GM18507 (cell line): Measurements from ENCODE around the gene VIPR2.

ENCODE experiments used
- DNase-seq: peaks from one replicate; pipeline ENCODE4 v3.0.0; 2011; ENCODE audit warnings: low read depth; ENCODE audit not compliant: insufficient read length; ENCODE audit errors: extremely low spot score
- FAIRE-seq: peaks from 2 replicates; lab custom pipeline; 2011; peaks lifted over from hg19 to GRCh38; lab: Jason Lieb, UNC

VIPR2 gene

DNA sequence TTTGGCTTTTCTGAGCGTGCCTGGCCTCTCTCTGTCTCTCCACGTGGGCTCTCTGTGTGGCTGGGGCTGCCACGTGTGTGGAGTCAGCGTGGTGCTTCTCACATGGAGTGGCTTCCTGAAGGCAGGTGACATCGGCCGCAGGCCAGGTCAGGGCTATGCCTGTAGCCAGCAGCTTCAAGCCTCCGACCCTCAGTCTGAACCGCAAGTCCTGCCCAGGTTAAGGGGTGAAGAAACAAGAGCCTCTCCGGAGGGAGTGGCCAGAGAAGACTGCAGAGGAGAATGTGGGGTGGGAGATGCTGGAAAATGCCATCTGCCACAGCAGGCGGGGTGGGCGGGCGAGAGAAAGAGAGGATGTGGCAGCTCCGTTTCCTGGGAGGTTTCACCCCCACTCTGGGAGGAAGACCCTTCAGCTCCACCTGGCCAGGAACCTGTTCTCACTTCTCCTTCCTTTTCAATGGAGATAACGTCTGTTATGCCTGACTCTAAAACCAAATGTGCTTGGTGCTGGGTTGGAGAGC is 14.3 kb upstream of the VIPR2 start:
- no peak for FAIRE-seq
- no peak for DNase-seq

DNA sequence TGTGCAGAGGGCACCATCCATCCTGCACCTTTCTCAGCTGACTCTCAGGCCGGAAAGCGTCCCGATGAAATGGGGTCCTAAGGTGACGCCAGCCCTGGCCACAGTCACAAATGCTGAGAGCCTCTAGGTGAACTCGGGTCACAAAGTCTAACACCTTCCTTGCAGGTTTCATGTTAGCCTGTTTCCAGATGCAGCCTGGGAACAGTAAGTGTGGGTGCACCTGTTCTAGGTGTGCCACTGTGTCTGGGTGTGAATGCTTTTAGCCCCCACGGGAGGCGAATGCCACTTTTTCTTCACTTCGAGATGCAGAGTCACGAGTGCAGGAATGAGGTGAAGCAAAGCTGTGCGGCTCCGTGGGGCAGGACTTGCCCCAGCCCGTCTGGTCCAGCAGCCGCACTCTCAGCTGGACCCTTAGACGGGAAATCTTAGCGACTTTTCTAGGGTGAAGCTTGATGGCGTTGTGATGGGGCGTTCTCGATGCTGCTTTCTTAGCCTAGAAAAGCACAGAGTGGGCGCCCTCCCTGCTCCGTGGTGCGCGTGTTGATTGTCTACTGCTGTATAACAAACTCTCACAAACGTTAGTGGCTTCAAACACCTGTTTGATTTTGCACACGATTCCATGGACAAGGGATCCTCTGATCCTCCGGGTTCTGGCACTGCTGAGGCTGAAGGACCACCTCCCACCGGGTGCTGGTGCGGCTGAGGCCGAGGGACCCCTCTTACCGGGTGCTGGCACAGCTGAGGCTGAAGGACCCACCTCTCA is 13.6 kb upstream of the VIPR2 start:
- no peak for DNase-seq
- no peak for FAIRE-seq

DNA sequence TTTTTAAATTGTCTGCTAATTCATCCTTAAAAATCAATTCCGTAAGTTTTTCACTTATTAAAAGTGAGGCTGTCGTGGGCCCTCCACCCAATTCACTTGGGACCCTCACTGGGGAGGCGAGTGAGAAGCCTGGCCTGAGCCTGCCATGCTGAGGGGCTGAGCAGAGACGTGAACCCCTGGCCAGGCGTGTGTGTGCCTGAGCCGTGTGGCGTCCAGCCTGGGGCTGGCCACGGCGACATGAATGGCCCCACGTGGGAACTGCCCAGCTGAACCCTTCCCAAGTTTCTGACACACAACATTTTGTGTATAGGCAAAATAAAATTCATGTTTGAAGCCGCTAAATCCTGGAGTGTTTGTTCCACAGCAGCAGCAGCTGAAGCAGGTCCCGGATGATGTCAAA is 13.0 kb upstream of the VIPR2 start:
- FAIRE-seq (no peak), DNase-seq (no peak)

DNA sequence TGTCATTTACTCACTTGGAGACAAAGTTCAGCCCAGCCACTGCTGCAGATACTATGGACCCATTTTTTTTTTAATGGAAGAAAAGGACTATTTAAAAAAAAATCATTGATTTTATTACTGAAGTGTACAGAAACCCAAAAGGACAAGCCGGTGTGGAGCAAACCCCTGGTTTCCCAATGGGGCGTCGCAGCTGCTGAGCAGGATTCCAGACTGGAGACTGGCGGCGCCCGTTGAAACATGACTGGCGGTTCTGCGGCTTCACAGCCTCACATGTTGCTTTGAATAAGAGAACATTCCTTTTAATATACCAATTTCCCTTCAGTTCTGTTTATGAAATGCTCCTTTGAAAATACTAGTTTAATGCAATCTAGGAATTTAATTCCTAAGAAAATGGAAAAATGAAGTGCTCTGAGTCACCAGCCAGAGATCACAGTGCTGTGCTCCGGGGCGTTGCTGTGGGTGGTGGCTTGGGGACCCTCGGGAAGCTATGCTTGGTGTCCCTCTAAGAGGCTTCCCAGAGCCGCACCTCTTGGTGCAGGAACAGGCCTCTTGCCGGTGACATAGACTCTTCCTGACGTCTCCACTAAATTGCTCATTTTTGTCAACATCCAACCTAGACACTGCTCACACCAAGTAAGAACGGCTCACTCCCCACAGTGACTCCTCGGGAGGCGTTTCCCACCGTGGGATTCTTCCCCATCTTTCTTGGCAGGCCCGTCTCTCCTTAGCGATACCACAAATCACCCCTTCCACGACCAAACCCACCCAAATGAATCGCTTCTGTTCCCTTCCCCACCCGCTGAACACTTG is 12.0 kb upstream of the VIPR2 start:
- DNase-seq (no peak), FAIRE-seq (no peak)

DNA sequence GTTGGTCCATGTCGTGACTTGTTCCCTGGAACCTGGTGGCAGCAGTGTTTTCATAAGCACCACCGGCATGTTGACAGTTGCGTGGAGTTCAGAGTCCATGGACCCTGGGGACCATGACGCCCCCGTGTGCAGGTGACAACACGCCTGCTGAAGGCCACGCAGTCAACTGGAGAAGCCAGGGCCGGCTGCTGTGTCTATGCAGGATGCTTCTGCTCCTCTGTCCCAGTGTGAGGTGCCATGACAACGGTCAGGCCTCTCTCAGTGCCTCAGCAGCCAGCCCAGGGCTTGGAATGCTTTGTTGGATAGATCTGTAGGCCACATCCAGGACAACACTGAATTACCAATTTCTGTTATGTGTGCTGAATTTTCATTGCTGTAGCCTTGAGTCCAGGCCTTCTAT is 10.7 kb upstream of the VIPR2 start:
- no peak for DNase-seq
- no peak for FAIRE-seq

DNA sequence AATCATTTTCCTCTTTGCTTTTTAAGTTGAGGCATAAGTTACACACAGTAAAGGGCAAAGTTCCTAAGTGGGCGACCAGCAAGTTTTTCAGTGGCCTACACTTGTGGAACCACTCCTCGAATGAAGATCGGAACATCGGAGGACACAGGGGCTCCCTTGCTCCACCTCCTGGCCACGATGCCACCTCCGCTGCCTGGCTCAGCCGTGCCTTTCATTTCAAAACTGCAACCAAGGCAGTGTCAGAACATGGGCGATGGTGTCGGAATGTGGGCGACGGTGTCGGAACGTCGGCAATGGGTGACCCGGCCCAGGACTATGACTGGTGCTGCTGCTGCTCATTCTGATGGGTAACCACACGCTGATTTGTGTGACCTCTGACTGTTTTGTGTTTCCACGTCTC is 9.6 kb upstream of the VIPR2 start:
- no peak for FAIRE-seq
- no peak for DNase-seq

DNA sequence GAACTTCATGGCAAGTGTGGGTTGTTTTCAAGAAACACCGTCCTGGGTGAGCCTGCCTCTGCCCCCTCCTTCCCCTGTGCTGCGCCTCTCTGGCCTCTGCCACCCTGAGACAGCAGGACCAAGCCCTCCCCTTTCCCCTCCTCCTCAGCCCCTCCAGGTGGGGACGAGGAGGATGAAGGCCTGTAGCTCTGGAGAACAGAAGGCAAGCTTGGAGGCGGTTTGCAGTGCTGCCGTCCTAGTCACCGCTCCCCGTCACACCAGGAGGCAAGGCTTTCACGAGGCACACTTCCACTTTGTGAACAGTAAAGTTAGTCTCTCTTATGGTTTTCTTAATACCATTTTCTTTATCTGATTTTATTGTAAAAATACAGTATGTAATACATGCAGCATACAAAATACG is 8.8 kb upstream of the VIPR2 start:
- FAIRE-seq (no peak), DNase-seq (no peak)

DNA sequence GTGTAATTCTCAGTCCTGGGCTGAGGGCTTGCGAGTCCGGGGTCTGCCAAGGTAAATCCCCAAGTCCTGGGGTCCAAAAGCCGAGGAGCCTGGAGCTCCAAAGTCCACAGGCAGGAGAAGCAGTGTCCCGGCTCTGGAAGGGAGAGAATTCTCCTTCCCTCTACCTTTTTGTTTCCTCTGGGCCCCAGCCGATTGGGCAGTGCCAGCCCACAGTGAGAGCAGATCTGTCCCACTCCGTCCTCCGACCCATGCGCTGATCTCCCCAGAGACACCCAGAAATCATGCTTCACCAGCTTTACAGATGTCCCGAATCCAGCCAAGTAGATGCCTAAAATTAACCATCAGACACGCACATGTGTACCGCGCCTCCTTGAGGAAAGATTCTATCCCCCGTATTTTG is 8.1 kb upstream of the VIPR2 start:
- FAIRE-seq, result no peak
- no peak for DNase-seq

DNA sequence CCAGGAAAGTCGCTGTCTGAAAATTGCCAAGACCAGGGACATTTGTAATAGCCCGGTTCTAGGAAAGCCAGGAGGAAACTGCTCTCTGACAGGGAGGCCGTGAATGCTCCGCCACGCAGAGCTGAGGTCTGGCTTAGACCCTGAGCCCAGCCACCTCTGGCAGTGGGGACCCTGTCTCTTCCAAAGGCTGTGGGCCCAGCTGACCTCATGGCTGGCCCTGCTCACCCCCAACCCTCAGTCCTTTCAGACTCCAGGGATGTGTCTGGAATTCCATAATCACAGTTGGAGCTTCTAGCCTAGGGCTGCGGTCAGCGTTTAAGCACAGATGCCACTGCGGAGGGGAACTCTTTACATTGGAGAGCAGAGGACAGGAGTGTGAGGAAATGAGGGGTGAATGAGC is 6.6 kb upstream of the VIPR2 start:
- FAIRE-seq (no peak), DNase-seq (no peak)

DNA sequence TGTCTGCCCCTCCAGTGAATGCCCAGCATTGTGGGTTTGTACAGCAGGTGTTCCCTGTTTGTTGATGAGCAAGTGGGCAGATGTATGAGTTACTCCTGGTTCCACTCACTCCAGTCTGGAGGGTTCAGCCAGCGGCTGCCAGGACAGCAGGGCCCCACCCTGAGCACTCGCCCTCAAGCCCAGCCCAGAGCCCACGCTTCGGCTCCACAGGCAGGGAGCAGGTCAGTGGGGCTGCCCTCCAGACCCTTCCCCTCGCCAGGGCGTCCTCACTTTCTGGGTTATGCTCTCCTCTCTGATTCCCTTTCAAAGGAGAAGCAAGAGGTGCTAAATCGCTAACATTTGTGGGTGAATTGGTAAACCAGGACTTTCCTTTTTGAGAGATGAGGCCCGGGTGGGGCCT is 4.8 kb upstream of the VIPR2 start:
- no peak for DNase-seq
- FAIRE-seq, result no peak

DNA sequence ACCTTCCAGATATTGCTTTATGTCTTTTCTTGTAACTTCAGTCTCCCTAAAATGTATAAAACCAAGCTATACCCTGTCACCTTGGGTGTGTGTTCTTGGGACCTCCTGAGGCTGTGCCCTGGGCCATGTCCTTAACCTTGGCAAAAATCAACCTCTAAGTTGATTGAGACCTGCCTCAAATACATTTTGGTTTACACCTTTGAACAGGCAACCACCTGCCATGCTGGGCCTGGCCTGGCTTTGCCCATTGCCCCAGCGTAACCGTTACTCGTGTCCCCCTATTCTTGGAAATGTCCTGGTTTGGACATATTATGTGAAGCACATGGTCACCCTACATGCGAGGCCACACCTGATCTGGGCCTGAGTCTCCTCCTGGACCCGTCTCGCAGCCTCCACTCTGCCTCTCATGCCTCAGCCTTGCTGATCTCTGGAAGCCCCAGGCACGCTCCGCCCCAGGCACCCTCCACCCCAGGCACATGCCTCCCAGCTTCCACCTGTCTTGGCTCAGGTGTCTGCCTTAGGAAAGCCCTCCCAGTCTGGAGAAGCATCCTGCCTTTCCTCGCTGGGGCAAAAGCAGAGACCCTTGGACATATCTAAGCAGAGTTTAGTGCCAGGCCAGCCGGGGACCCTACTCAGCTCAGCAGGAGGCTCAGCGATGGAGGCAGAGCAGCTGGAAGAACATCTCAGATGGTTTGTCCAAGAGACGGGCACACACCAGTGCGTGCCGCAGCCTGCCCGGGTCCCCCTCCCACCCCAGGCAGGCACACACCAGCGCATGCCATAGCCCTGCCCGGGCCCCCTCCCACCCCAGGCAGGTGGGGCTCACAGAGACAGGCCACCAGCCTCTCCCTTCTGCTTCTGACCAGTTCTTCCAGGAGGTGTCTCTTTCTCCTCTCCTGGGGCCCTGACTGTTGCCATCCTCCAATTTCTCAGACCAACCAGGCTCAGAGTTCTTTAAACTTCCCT is 4.0 kb upstream of the VIPR2 start:
- no peak for DNase-seq
- no peak for FAIRE-seq

DNA sequence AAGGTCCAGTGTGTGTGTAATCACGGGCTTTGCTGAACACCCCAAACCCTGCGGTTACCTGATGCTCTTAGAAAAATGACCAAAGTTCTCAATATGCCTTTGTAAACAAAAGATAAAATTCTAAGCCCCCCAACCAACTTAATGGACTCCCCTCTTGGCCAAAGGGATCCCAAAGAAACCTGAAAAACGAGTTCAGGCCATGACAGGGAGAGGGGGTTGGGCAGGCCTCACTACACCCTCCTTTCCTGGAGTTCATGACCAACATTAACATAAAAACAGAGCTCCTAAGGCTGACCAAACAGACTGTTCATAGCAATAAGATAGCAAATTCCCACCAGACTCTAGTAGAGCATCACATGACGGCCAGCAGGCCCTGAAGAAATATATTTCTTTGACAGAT is 3.0 kb upstream of the VIPR2 start:
- DNase-seq, result no peak

DNA sequence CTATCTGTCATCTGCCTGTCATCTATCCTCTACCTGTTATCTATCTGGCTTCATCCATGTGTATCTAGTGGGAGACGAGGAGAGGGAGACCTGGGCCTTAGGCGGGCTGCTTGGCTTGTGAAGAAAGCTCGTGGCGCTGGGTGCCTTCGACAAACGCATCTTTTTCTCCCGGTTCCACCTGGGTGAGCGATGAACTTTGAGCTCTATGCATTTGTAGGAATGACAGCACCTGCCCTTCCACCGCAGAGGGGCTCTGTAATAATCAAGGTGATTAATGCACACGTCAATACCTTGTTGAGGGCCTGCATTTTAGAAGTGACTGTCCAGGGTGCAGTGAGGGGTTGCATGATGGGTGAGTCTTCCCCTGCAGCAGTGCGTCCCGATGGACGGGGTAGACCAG is 2.6 kb upstream of the VIPR2 start:
- FAIRE-seq, result no peak
- no peak for DNase-seq

More for the DNA sequence above, 3.0 kb upstream of the VIPR2 start:
- no peak for FAIRE-seq

DNA sequence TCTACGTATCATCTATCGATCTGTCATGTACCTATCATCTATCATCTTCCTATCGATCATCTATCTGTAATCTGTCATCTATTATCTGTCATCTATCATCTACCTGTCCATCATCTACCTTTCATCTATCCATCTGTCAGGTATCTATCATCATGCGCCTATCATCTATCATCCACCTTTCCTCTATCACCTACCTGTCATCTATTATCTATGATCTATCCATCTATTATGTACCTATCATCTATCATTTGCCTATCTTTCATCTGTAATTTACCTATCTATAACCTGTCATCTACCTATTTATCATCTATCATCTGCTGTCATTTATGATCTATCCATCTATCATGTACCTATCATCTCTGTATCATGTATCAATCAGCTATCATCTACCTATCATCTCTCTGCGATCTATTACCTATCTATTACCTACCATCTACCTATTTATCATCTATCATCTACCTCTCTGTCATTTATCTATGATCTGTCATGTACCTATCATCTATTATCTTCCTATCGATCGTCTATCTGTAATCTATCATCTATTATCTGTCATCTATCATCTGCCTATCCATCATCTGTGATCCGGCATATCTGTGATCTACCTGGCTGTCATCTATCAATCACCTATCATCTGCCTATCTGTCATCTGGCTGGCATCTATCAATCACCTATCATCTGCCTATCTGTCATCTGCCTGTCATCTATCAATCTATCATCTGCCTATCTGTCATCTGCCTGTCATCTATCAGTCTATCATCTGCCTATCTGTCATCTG is 1.6 kb upstream of the VIPR2 start:
- DNase-seq (no peak), FAIRE-seq (no peak)

DNA sequence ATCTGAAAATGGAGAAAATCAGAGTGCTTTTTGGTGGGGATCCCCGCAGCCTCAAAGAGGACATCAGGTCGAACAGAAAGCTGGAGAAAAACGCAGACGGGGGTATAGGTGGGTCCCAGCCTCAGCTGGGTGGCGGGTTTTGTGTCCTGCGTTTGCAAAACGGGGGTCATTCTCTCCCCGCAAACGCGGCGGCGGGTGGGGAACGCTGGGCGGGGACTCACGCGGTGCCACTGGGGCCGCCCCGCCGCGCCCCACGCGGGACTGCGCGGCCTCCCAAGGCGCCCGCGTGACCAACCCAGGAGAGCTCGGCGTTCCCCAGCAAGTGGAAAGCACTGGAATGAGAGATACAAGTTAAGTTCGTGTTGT is 806 bp upstream of the VIPR2 start:
- DNase-seq (no peak), FAIRE-seq (no peak)

DNA sequence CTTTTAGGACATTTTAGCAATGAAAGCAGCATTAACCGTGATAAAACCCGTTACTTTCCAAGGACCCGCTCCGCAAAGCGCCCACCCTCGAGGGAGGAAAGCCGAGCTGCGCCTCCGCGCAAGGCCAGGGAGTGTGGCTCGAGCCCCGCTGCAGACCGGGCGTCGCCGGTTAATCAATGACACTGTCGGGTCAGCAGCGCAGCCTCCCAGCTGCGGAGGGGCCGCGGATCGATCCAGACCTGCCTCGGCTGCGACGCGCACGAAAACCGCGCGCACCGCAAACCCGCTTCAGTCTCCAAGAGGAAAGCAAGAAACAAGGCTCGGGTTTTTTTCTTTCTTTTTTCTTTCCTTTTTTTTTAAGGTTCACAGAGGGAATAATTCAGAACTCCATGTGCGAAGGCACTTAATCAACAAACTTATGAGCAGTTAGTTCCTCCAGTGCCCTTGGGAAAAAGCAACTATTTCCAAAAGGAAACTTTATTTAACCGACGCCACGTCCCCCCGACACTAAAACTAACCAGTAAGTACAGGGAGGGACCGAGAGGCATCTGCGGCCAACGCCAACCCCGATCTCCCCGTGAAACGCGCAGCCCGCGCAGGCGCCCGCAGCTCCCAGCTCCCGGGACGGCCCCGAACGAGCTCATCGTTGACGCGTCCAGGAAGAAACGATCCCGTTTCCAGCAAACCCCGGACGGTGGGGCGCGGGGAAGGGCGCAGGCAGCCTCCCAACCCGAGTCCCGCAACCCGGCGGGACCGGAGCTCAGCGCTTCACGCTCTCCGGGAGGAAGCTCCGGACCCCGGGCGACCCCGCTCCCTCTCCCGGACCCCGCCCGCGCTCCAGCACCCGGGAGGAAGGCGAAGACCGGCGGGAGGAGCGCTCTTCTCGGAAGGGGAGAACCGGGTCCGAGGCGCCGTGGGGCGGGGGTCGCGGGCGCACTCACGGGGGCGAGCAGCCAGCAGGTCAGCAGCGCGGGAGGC is 598 bp downstream of the VIPR2 start:
- FAIRE-seq (no peak), DNase-seq (no peak)

DNA sequence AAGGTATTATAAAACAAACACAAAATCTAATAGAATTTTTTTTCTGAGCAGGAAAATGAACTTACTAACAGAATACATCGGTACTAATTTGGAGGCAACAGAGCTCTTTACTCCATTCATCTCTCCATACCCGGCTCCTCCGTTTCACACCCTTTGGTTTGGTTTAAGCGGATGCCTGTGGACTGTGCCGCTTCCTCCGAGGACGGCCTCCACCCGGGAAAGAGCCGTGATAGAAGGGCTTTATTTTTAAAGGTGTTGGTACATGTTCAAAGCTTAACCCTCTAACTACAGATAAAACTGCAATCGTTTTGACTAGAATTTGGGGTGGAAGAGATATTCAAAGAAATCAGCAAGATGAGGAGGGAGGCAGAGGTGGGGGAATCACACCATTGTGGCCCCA is 1.9 kb downstream of the VIPR2 start:
- no peak for DNase-seq
- FAIRE-seq, result no peak

DNA sequence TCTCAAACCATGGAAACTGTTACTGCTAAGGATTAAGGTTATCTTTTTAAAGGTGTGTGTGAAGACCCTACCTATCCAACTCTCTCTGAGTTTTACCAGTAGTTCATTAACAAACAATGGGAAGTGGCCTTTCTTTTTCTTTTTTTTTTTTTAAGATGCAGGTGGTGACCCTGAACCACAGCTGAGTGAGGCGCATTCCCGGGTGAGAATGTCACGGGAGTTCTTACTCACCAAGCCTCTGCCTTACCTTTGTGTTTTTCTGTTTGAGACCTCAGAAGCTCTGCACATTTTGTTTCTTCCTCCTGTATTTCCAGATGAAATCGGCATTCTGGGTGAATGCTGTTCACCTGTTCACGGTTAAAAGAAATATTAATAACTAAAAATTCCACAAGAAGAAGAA is 2.5 kb downstream of the VIPR2 start:
- FAIRE-seq, result no peak
- no peak for DNase-seq
